GM13977 (cell line): ENCODE data around the gene CDC42SE2.

ENCODE experiments used
- DNase-seq: peaks from one replicate; pipeline ENCODE4 v3.0.0; 2012; ENCODE audit warnings: low spot score
- in situ Hi-C: fragments of 300-500 bp; cut with MboI; formaldehyde crosslinking; loops from one replicate; pipeline ENCODE4 v1.12.0; 2022; ENCODE audit warnings: low sequenced_read_pairs, low pct_unique_long_range_greater_than_20kb, mixed read lengths, inconsistent platforms; ENCODE audit not compliant: unreplicated experiment
- TF ChIP-seq, protein P1 (sequence below): IDR thresholded peaks from 2 replicates; pipeline ENCODE4 v1.5.1; 2012; ENCODE audit warnings: mild to moderate bottlenecking, control low read depth; ENCODE audit not compliant: insufficient read depth; ENCODE audit errors: extremely low read depth, missing control alignments

Gene CDC42SE2

GRCh38 chr5:131259326-131259725 is 4.5 kb upstream of the CDC42SE2 start:
- DNase-seq, result no peak
- in situ Hi-C loops, result loop anchor here (10.0 kb wide), 1 partner anchor 95 kb away; the partner anchor contains the start of gene HINT1
- TF ChIP-seq, protein P1, sequence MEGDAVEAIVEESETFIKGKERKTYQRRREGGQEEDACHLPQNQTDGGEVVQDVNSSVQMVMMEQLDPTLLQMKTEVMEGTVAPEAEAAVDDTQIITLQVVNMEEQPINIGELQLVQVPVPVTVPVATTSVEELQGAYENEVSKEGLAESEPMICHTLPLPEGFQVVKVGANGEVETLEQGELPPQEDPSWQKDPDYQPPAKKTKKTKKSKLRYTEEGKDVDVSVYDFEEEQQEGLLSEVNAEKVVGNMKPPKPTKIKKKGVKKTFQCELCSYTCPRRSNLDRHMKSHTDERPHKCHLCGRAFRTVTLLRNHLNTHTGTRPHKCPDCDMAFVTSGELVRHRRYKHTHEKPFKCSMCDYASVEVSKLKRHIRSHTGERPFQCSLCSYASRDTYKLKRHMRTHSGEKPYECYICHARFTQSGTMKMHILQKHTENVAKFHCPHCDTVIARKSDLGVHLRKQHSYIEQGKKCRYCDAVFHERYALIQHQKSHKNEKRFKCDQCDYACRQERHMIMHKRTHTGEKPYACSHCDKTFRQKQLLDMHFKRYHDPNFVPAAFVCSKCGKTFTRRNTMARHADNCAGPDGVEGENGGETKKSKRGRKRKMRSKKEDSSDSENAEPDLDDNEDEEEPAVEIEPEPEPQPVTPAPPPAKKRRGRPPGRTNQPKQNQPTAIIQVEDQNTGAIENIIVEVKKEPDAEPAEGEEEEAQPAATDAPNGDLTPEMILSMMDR, result no peak

GRCh38 chr5:131260895-131261294 is 3.0 kb upstream of the CDC42SE2 start:
- no peak for DNase-seq
- in situ Hi-C loops, result no loop called here
- TF ChIP-seq, protein P1, result no peak

DNA sequence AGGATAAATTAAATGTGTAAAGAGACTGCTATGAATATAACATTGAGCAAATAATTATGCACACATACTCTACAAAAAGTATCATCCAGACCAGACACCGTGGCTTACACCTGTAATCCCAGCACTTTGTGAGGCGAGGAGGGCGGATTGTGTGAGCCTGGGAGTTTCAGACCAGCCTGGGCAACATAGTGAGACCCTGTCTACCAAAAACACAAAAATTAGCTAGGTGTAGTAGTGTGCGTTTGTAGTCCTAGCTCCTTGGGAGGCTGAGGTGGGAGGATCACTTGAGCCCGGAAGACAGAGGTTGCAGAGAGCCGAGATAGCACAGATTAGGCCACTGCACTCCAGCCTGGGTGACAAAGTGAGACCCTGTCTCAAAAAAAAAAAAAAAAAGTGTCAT is 2.4 kb upstream of the CDC42SE2 start:
- TF ChIP-seq, protein P1, result no peak
- in situ Hi-C loops, result no loop called here
- no peak for DNase-seq

GRCh38 chr5:131262953-131263541 is 806 bp upstream of the CDC42SE2 start:
- in situ Hi-C loops, result no loop called here
- DNase-seq, result peak; percentile 50
- TF ChIP-seq, protein P1, result no peak

GRCh38 chr5:131264451-131265099 is 722 bp downstream of the CDC42SE2 start:
- in situ Hi-C loops, result no loop called here
- no peak for DNase-seq
- TF ChIP-seq, protein P1, result no peak

GRCh38 chr5:131265311-131265803 is 1.5 kb downstream of the CDC42SE2 start:
- in situ Hi-C loops, result no loop called here
- DNase-seq, result peak; percentile 45
- TF ChIP-seq, protein P1, result peak; percentile 26
